22Rv1 (cell line): ENCODE measurements around the gene PAX3.

Experiments
- CTCF ChIP-seq: fragments of 450-650 bp; IDR thresholded peaks from 2 replicates; pipeline ENCODE4 v1.5.1; 2017; ENCODE audit warnings: mild to moderate bottlenecking
- ZFX ChIP-seq: fragments of 450-650 bp; IDR thresholded peaks from 2 replicates; pipeline ENCODE4 v1.6.1; 2017; ENCODE audit warnings: antibody characterized with exemption, borderline replicate concordance

- TF ChIP-seq CTCF: no peak
- no peak for TF ChIP-seq ZFX
Measured at GRCh38 chr2:222313816-222314215, 15.0 kb upstream of the PAX3 start.
